K562 (cell line): Measurements from ENCODE around the gene MED29. TPM values are rescaled to one million over a fixed set of nuclear protein-coding genes. Genes with fewer than 3 reads are reported as not detected.

ENCODE experiments used
- CC2D1A ChIP-seq: fragments of 450-650 bp; IDR thresholded peaks from 2 replicates; pipeline ENCODE4 v1.6.1; 2017; ENCODE audit warnings: mild to moderate bottlenecking
- CHD4 ChIP-seq: fragments of 200-600 bp; sonication (generic); IDR thresholded peaks from 3 replicates; pipeline ENCODE4 v1.6.1; 2012; ENCODE audit warnings: low read depth, mild to moderate bottlenecking, mixed read lengths, low read length, inconsistent platforms; ENCODE audit not compliant: insufficient read depth, insufficient replicate concordance, poor library complexity, severe bottlenecking
- EP400 ChIP-seq: fragments of 450-650 bp; IDR thresholded peaks from 2 replicates; pipeline ENCODE4 v1.6.1; 2017; ENCODE audit warnings: antibody characterized with exemption, mild to moderate bottlenecking, moderate library complexity
- ESRRA ChIP-seq: fragments of 450-650 bp; IDR thresholded peaks from 2 replicates; pipeline ENCODE4 v1.6.1; 2014; ENCODE audit warnings: low read depth, mild to moderate bottlenecking, moderate library complexity, borderline replicate concordance
- GABPA ChIP-seq: fragments of 200-800 bp; sonication (Bioruptor generic); conservative IDR thresholded peaks from 2 replicates; pipeline ENCODE4 v1.6.1; 2016; ENCODE audit warnings: low read depth, missing genetic modification characterization, missing compliant biosample characterization
- HEY1 ChIP-seq: fragments of 250-450 bp; sonication (Bioruptor Pico); IDR thresholded peaks from 2 replicates; pipeline ENCODE4 v1.5.0; 2020; ENCODE audit warnings: mild to moderate bottlenecking, moderate library complexity, borderline replicate concordance
- JUND ChIP-seq, 2 experiments: IDR thresholded peaks; 2 replicates in 1 of 2; 3 replicates in 1 of 2; pipeline ENCODE4 v1.6.1; 2011; ENCODE audit warnings: borderline replicate concordance in 2 of 2, low read depth in 2 of 2, low read length in 2 of 2, improper control_type of control experiment in 1 of 2, missing biosample characterization in 1 of 2, missing genetic modification characterization in 1 of 2, missing genetic modification reagents in 1 of 2
- MBD2 ChIP-seq: sonication (generic); IDR thresholded peaks from 2 replicates; pipeline ENCODE4 v1.6.1; 2016; ENCODE audit warnings: low read depth, borderline replicate concordance
- MLLT1 ChIP-seq, 2 experiments: fragments of 450-650 bp; IDR thresholded peaks; 2 replicates each; pipeline ENCODE4 v1.6.1; 2016
- POLR2B ChIP-seq: fragments of 450-650 bp; IDR thresholded peaks from 2 replicates; pipeline ENCODE4 v1.6.1; 2018; ENCODE audit warnings: low read depth; ENCODE audit not compliant: partially characterized antibody
- SAFB ChIP-seq: fragments of 200-400 bp; formaldehyde crosslinking; IDR thresholded peaks from 2 replicates; pipeline ENCODE4 v1.6.1; 2017; ENCODE audit warnings: low read depth, low read length, borderline replicate concordance
- STAT6 ChIP-seq: sonication (generic); formaldehyde crosslinking; IDR thresholded peaks from 2 replicates; pipeline ENCODE4 v1.8.1; 2023; ENCODE audit warnings: mild to moderate bottlenecking, missing genetic modification reagents
- SUPT5H ChIP-seq: fragments of 450-650 bp; IDR thresholded peaks from 2 replicates; pipeline ENCODE4 v1.6.1; 2016
- THRAP3 ChIP-seq: fragments of 450-650 bp; IDR thresholded peaks from 2 replicates; pipeline ENCODE4 v1.6.1; 2016; ENCODE audit warnings: mild to moderate bottlenecking, inconsistent platforms, borderline replicate concordance
- ZNF609 ChIP-seq: sonication (generic); formaldehyde crosslinking; IDR thresholded peaks from 2 replicates; pipeline ENCODE4 v1.8.1; 2023; ENCODE audit warnings: missing genetic modification reagents, mild to moderate bottlenecking, borderline replicate concordance
- ZNF830 ChIP-seq: fragments of 250-450 bp; sonication (Bioruptor Pico); IDR thresholded peaks from 2 replicates; pipeline ENCODE4 v1.5.0; 2021; ENCODE audit warnings: mild to moderate bottlenecking
- polyA plus RNA-seq, 8 experiments: library from polyadenylated mRNA; depleted of rRNA in 4 of 8; stranded (reverse) in 5 of 8; unstranded in 3 of 8; fragments of >200 nt; fragmentation: Nextera tagmentation in 2 of 8; fragmentation: Illumina TruSeq in 1 of 8; extraction: Ambion mirVana in 2 of 8; extraction: Trizol in 1 of 8; gene quantifications; 2 replicates each; pipeline versions ENCODE4 v1.2.1 to v1.2.3, GENCODE V29; 2011 to 2014; ENCODE audit warnings: inconsistent platforms in 1 of 8, missing spikeins in 1 of 8
- total RNA-seq, 7 experiments: library from RNA; depleted of rRNA in 6 of 7; stranded (reverse); fragments of >200 nt in 6 of 7; fragmentation: Illumina TruSeq in 2 of 7; extraction: Trizol in 2 of 7; gene quantifications; 2 replicates each; pipeline versions ENCODE4 v1.2.1 to v1.2.3, GENCODE V29; 2011 to 2021; ENCODE audit warnings: low replicate concordance in 1 of 7

Gene MED29
- total and polyA plus RNA-seq, 9 of the 15 experiments (the other 6 are each of a cell fraction or from before 2014, with no cell fraction given) = 1.8 to 22.6 (median 12.4) TPM

GRCh38 chr19:39435499-39436349 lies 44.5 kb downstream of the MED29 start, which contains the start of gene RPS16 (continued):
- TF ChIP-seq CHD4 (no peak), EP400 (peak; percentile 99), POLR2B (peak; percentile 99), MLLT1 (IDR thresholded peaks at IDR 0.05) (peak in 1 of 2 experiments; percentile 76; a peak in 2 of 4 replicates), JUND (IDR thresholded peaks at IDR 0.05; ENCODE audit: borderline replicate concordance, low read depth, low read length) (peak; percentile 61), JUND (tag; IDR thresholded peaks at IDR 0.05; ENCODE audit: borderline replicate concordance, low read depth, low read length) (no peak; the same call in 2 of the 3 replicates), SAFB (peak; percentile 33; the same call in 1 of the 2 replicates), STAT6 (no peak), ZNF830 (no peak), THRAP3 (no peak; the same call in 1 of the 2 replicates), HEY1 (CRISPR knock-in tag) (no peak), ZNF609 (CRISPR knock-in tag) (0 out of 2 replicates have a peak, but pooled peaks have one; percentile 47), SUPT5H (peak; percentile 100), CC2D1A (peak; percentile 99), ESRRA (peak; percentile 81), GABPA (tag) (peak; percentile 97), MBD2 (peak; percentile 92)
